A673 (cell line): Measurements from ENCODE around the gene STX8. TPM values are rescaled to one million over a fixed set of nuclear protein-coding genes. Genes with fewer than 3 reads are reported as not detected.

Experiments
- BruUV-seq: library from RNA; stranded (reverse); fragments of 400-500 nt; replicated peaks from 2 replicates; lab custom pipeline; 2021; lab: Mats Ljungman, UMichigan
- CTCF ChIA-PET: fragments of 300-600 bp; sonication (Branson Sonifier 250); formaldehyde crosslinking; loops from one replicate; lab custom pipeline; 2022; ENCODE audit warnings: antibody characterized with exemption; lab: Charles Lee
- POLR2A ChIA-PET: fragments of 300-600 bp; sonication (Branson Sonifier 250); formaldehyde crosslinking; loops from one replicate; lab custom pipeline; 2022; ENCODE audit warnings: antibody characterized with exemption; ENCODE audit not compliant: low non-redundant PET; lab: Charles Lee
- DNase-seq: peaks from one replicate; pipeline ENCODE4 v3.0.0-alpha.2; 2015; ENCODE audit warnings: low spot score
- H3K27ac ChIP-seq: fragments of 200-600 bp; sonication (generic); 2 replicates; pipeline ENCODE4 v1.5.1; 2016; ENCODE audit warnings: mixed run types, low read depth, mild to moderate bottlenecking, mixed read lengths, antibody characterized with exemption, low read length; ENCODE audit not compliant: poor library complexity, severe bottlenecking
- H3K27me3 ChIP-seq: fragments of 200-600 bp; sonication (generic); replicated peaks from 2 replicates; pipeline ENCODE4 v1.6.1; 2017; ENCODE audit warnings: mixed run types, low read depth, mild to moderate bottlenecking, mixed read lengths, antibody characterized with exemption, low read length; ENCODE audit not compliant: insufficient read depth, poor library complexity
- H3K36me3 ChIP-seq: fragments of 200-600 bp; sonication (generic); 2 replicates; pipeline ENCODE4 v1.6.1; 2016; ENCODE audit warnings: mixed run types, mild to moderate bottlenecking, mixed read lengths, antibody characterized with exemption, low read length; ENCODE audit not compliant: insufficient read depth, poor library complexity, severe bottlenecking
- H3K4me1 ChIP-seq: fragments of 200-600 bp; sonication (generic); 2 replicates; pipeline ENCODE4 v1.6.1; 2017; ENCODE audit warnings: mixed run types, mild to moderate bottlenecking, mixed read lengths, antibody characterized with exemption, low read length; ENCODE audit not compliant: insufficient read depth, poor library complexity, severe bottlenecking
- H3K4me3 ChIP-seq: fragments of 200-600 bp; sonication (generic); 2 replicates; pipeline ENCODE4 v1.5.1; 2016; ENCODE audit warnings: low read depth, mixed run types, mild to moderate bottlenecking, mixed read lengths, low read length; ENCODE audit not compliant: poor library complexity, severe bottlenecking
- H3K9me3 ChIP-seq: fragments of 200-600 bp; sonication (generic); 2 replicates; pipeline ENCODE4 v1.6.1; 2016; ENCODE audit warnings: mixed run types, low read depth, mild to moderate bottlenecking, mixed read lengths, antibody characterized with exemption, low read length; ENCODE audit not compliant: poor library complexity, severe bottlenecking
- CTCF ChIP-seq: fragments of 300-800, 200-600 bp; sonication (generic); conservative IDR thresholded peaks from 2 replicates; pipeline ENCODE4 v1.5.1; 2017; ENCODE audit warnings: low read depth, mild to moderate bottlenecking, antibody characterized with exemption, low read length, moderate library complexity, mixed read lengths
- EZH2 ChIP-seq: fragments of 200-600 bp; sonication (generic); IDR thresholded peaks from 2 replicates; pipeline ENCODE4 v1.6.1; 2017; ENCODE audit warnings: borderline replicate concordance, low read depth, mild to moderate bottlenecking, mixed read lengths, antibody characterized with exemption, low read length; ENCODE audit not compliant: poor library complexity, severe bottlenecking
- intact Hi-C: fragments of 100-400 bp; cut with micrococcal nuclease; formaldehyde crosslinking; loops from one replicate; pipeline ENCODE4 v1.10.0; 2022; ENCODE audit not compliant: unreplicated experiment
- total RNA-seq: library from RNA; stranded (reverse); gene quantifications from 2 replicates; pipeline ENCODE4 v1.2.3, GENCODE V29; 2021

STX8 gene
- total RNA-seq, 1 experiment from 2014 or later: 51.4 TPM

DNA sequence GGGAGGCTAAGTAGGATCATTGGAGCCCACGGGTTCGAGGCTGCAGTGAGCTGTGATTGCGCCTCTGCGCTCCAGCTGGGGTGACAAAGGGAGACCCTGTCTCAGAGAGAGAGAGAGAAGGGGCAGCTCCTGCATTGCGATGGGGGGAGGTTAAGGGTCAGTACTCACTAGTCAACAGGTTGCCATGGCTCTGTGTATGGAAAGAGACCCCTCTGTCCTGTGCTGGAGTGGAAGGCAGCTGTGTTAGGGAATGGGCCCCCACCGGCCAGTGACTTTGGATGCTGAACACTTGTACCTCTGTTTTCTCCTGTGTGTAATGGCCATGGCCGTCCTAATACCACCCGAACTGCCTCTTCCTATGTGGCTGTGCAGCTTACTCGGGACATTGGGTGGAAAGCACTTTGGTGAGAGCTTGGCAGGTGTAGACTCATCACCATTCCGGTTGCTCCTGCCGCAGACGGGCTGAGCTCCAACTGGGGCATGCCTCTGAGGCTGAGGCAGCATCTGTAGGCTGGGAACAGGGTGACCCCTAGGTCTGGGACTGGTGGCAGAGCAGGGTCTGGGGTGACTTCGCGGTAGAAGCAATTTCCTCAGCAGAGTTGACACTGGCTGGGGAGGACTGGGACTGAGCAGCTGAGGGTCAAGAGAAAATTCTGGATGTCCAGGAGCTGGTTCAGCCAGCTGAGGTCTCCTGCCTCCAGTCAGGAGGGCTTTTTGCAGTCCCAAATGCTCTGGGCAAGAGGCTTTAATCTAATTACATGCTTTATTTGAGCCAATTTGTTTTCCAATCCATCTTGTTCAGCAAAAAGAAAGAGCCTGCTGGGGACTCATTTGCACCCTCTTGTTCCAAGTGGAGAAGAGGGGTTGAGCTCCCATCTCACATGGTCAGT is 369.9 kb downstream of the STX8 start:
- H3K27ac ChIP-seq: no peak overlapping the region
- ChIA-PET POLR2A (no interaction called here), CTCF (no interaction called here)
- intact Hi-C loops: no loop called here
- BruUV-seq: no TSS peak
- H3K4me3 ChIP-seq: no peak overlapping the region
- H3K9me3 ChIP-seq: no peaks in the 10 kb centered on the region
- TF ChIP-seq CTCF: no peak
- TF ChIP-seq EZH2: no peak
- DNase-seq: no peak
- peaks cover 2% of the 10 kb centered on the region for H3K4me1 ChIP-seq
- H3K27me3 ChIP-seq: no peaks in the 10 kb centered on the region
- no peaks in the 10 kb centered on the region for H3K36me3 ChIP-seq

GRCh38 chr17:9204637-9205329 is 370.8 kb downstream of the STX8 start:
- CTCF ChIA-PET: no interaction called here
- no peaks in the 10 kb centered on the region for H3K27me3 ChIP-seq
- no peaks in the 10 kb centered on the region for H3K36me3 ChIP-seq
- H3K4me1 ChIP-seq: no peaks in the 10 kb centered on the region
- BruUV-seq: no TSS peak
- H3K9me3 ChIP-seq: no peaks in the 10 kb centered on the region
- intact Hi-C loops: no loop called here
- POLR2A ChIA-PET: no interaction called here
- no peak for TF ChIP-seq EZH2
- TF ChIP-seq CTCF: no peak
- H3K27ac ChIP-seq: no peak overlapping the region
- DNase-seq: no peak
- no peak overlapping the region for H3K4me3 ChIP-seq

GRCh38 chr17:9203771-9204425 is 371.7 kb downstream of the STX8 start:
- CTCF ChIA-PET: no interaction called here
- no peaks in the 10 kb centered on the region for H3K9me3 ChIP-seq
- no peaks in the 10 kb centered on the region for H3K36me3 ChIP-seq
- H3K27me3 ChIP-seq: no peaks in the 10 kb centered on the region
- no peak for TF ChIP-seq CTCF
- TF ChIP-seq EZH2: no peak
- no peak for DNase-seq
- no peak overlapping the region for H3K27ac ChIP-seq
- H3K4me3 ChIP-seq: no peak overlapping the region
- no TSS peak for BruUV-seq
- intact Hi-C loops: no loop called here
- POLR2A ChIA-PET: no interaction called here
- H3K4me1 ChIP-seq: no peaks in the 10 kb centered on the region
